Measurements from ENCODE around the gene ATP8B4. TPM values are rescaled to one million over a fixed set of nuclear protein-coding genes. Genes with fewer than 3 reads are reported as not detected.

ATP8B4 gene
- total and polyA plus RNA-seq, 2 donors (not counting 3 experiments of a cell fraction or from before 2014, with no cell fraction given) = not detected

GRCh38 chr15:49881433-49881832 is 237.6 kb downstream of the ATP8B4 start:
- Histone ChIP-seq H3K79me2 (ENCODE audit: control insufficient read depth, insufficient read depth, low read length) (no peaks in the 10 kb centered on the region), H2AFZ (ENCODE audit: low read depth, low read length) (no peak overlapping the region), H3K4me1 (ENCODE audit: control insufficient read depth, extremely low read depth, insufficient read depth, low read length) (no peaks in the 10 kb centered on the region), H3K9ac (replicated peaks; ENCODE audit: extremely low read depth, insufficient read depth, low read length) (no peak overlapping the region), H3K9me3 (replicated peaks; ENCODE audit: control insufficient read depth, insufficient read depth, low read length) (no peaks in the 10 kb centered on the region), H3K9me1 (replicated peaks; ENCODE audit: control insufficient read depth, extremely low read depth, insufficient read depth, low read length) (no peaks in the 10 kb centered on the region), H4K20me1 (replicated peaks; ENCODE audit: control insufficient read depth, extremely low read depth, insufficient read depth, low read length) (no peaks in the 10 kb centered on the region), H3K36me3 (ENCODE audit: control insufficient read depth in 2 of 2, extremely low read depth in 1 of 2, insufficient read depth in 2 of 2, low read length in 2 of 2) (no peaks in the 10 kb centered on the region), H3K4me2 (ENCODE audit: insufficient read depth, low read length) (no peak overlapping the region), H3K27me3 (ENCODE audit: control insufficient read depth in 2 of 2, insufficient read depth in 2 of 2, low read length in 2 of 2) (no peaks in the 10 kb centered on the region), H3K27ac (ENCODE audit: insufficient read depth, low read depth, low read length) (no peak overlapping the region), H3K4me3 (replicated peaks in 1 of 3; ENCODE audit: insufficient read depth in 1 of 3, low read depth in 1 of 3, low read length in 3 of 3) (no peak overlapping the region)
- POLR2A ChIA-PET = no interaction called here
- intact Hi-C loops (cut with micrococcal nuclease) (no loop called here), dilution Hi-C loops (cut with MboI; ENCODE audit: extremely low pct_ligation_motif_present, low sequenced_read_pairs) (no loop called here)
- FAIRE-seq (no peak), DNase-seq (ENCODE audit: low read depth, low spot score) (no peak)
- no peak for TF ChIP-seq JUN (IDR thresholded peaks at IDR 0.05; ENCODE audit: borderline replicate concordance, insufficient read depth, insufficient read length, low read depth)
- TF ChIP-seq EZH2 (IDR thresholded peaks at IDR 0.05; ENCODE audit: borderline replicate concordance, low read depth, low read length, severe bottlenecking) = no peak
- no peak for TF ChIP-seq POLR2A (IDR thresholded peaks at IDR 0.05; ENCODE audit: low read depth, low read length)
- TF ChIP-seq, protein P1, sequence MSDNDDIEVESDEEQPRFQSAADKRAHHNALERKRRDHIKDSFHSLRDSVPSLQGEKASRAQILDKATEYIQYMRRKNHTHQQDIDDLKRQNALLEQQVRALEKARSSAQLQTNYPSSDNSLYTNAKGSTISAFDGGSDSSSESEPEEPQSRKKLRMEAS (IDR thresholded peaks at IDR 0.05; ENCODE audit: insufficient read depth, insufficient read length) = no peak
- TF ChIP-seq POLR2AphosphoS5 (IDR thresholded peaks at IDR 0.05; ENCODE audit: insufficient read depth, low read depth, low read length) = no peak
- no peak for TF ChIP-seq MYC (IDR thresholded peaks at IDR 0.05; ENCODE audit: low read depth, low read length)
- TF ChIP-seq CTCF (IDR thresholded peaks at IDR 0.05; ENCODE audit: extremely low read depth in 1 of 2, insufficient read depth in 1 of 2, low read depth in 1 of 2, low read length in 2 of 2) = no peak
- no peak for TF ChIP-seq GATA2 (IDR thresholded peaks at IDR 0.05; ENCODE audit: insufficient read depth, insufficient read length, low read depth, low read length)
- no peak for TF ChIP-seq FOS (IDR thresholded peaks at IDR 0.05; ENCODE audit: borderline replicate concordance, insufficient read depth, low read length)
- CTCF ChIA-PET = no interaction called here
- BruUV-seq (replicated peaks) = no TSS peak

All from endothelial cell of umbilical vein (primary cell).